ENCODE results near the gene LRRIQ1. TPM values are rescaled to one million over a fixed set of nuclear protein-coding genes. Genes with fewer than 3 reads are reported as not detected.

The LRRIQ1 gene
- total RNA-seq, 2 experiments from 2014 or later: not detected

DNA sequence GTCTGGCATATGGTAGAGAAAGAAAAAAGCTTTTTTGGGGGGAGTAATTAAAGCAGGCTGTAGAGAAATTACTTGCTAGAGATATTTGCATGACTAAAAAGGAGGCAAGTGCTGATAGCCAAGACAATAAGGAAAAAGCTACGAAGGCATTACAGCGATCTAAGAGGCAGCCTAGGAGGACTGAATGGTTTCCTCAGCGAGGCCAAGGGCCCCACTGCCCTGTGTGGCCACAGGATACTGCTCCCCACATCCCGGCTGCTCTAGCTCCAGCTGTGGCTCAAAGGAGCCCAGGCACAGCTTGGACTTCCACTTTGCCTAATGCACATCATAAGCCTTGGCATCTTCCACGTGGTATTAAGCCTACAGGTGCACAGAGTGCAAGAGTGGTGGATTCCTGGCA is 53.6 kb downstream of the LRRIQ1 start:
- no peaks in the 10 kb centered on the region for H3K9me3 Mint-ChIP-seq
- no peaks in the 10 kb centered on the region for H3K36me3 Mint-ChIP-seq
- no peaks in the 10 kb centered on the region for H3K27me3 Mint-ChIP-seq
- ATAC-seq (ENCODE audit: low read depth): no peak
- no peaks in the 10 kb centered on the region for H3K4me1 Mint-ChIP-seq
- no peak overlapping the region for H3K4me3 Mint-ChIP-seq
- POLR2A ChIA-PET: no interaction called here
- DNase-seq: no peak
- H3K27ac Mint-ChIP-seq: no peak overlapping the region

DNA sequence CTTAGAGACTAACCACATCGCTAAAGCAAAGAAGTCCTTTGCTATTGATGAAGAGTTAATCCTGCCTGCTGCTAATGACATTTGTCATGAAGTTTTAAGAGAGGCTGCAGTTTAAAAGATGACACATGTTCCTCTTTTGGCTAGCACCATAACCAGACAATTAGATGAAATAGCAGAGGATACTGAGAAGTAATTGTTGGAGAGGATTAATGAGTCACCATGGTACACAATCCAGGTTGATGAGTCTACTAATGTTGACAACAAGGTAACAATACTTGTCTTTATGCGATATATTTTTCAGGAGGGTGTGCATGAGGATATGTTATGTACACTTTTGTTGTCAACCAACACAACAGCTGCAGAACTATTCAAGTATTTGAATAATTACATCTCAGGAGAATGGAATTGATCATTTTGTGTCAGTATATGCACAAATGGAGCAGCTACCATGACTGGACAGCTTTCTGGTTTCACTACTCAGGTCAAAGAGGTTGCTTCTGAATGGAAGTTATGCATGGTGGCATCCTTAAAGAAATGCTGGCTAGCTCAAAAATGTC is 56.7 kb downstream of the LRRIQ1 start:
- H3K27ac Mint-ChIP-seq: no peak overlapping the region
- ATAC-seq (ENCODE audit: low read depth): no peak

GRCh38 chr12:85095501-85095900 is 59.4 kb downstream of the LRRIQ1 start:
- H3K4me3 Mint-ChIP-seq: no peak overlapping the region

More for the DNA sequence above, 56.7 kb downstream of the LRRIQ1 start:
- H3K4me1 Mint-ChIP-seq: no peaks in the 10 kb centered on the region
- no peaks in the 10 kb centered on the region for H3K9me3 Mint-ChIP-seq
- H3K4me3 Mint-ChIP-seq: no peak overlapping the region
- no peaks in the 10 kb centered on the region for H3K27me3 Mint-ChIP-seq
- H3K36me3 Mint-ChIP-seq: no peaks in the 10 kb centered on the region
- POLR2A ChIA-PET: no interaction called here
- DNase-seq: no peak

GRCh38 chr12:85130646-85131045 is 94.5 kb downstream of the LRRIQ1 start:
- Mint-ChIP-seq H3K36me3 (no peaks in the 10 kb centered on the region), H3K27ac (no peak overlapping the region), H3K4me1 (no peaks in the 10 kb centered on the region), H3K9me3 (no peaks in the 10 kb centered on the region), H3K4me3 (no peak overlapping the region), H3K27me3 (no peaks in the 10 kb centered on the region)
- no peak for DNase-seq
- POLR2A ChIA-PET: no interaction called here
- no peak for ATAC-seq (ENCODE audit: low read depth)

More at GRCh38 chr12:85095501-85095900, 59.4 kb downstream of the LRRIQ1 start:
- Mint-ChIP-seq H3K27ac (no peak overlapping the region), H3K9me3 (no peaks in the 10 kb centered on the region), H3K36me3 (no peaks in the 10 kb centered on the region), H3K4me1 (no peaks in the 10 kb centered on the region), H3K27me3 (no peaks in the 10 kb centered on the region)
- no peak for DNase-seq
- POLR2A ChIA-PET: no interaction called here
- no peak for ATAC-seq (ENCODE audit: low read depth)

DNA sequence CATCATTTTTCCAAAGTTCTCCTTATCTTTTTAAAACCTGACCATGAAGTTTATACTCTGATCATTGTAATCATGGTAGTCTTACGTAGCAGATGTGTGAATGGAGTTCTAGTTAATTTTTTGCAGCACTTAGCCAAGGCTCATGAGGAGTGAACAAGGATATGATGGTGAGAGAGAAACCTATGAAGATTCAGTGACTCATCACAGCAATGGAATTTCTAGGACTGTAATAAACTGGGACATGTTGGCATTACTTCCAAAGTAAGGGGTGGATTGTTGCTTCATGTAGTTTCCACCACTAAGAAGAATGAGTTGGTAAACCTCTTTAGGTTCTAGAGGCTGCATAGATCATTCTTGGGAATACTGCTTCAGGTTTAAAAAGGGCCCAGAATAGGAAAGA is 102.7 kb downstream of the LRRIQ1 start:
- Mint-ChIP-seq H3K27me3 (no peaks in the 10 kb centered on the region), H3K4me1 (no peaks in the 10 kb centered on the region), H3K9me3 (peaks cover 3% of the 10 kb centered on the region), H3K36me3 (no peaks in the 10 kb centered on the region), H3K4me3 (no peak overlapping the region), H3K27ac (no peak overlapping the region)
- DNase-seq (no peak), ATAC-seq (ENCODE audit: low read depth) (no peak)
- POLR2A ChIA-PET: no interaction called here

GRCh38 chr12:85147331-85147730 is 111.2 kb downstream of the LRRIQ1 start:
- H3K4me3 Mint-ChIP-seq: no peak overlapping the region
- H3K4me1 Mint-ChIP-seq: no peaks in the 10 kb centered on the region
- H3K9me3 Mint-ChIP-seq: peaks cover 2% of the 10 kb centered on the region
- H3K27me3 Mint-ChIP-seq: no peaks in the 10 kb centered on the region
- no peak for ATAC-seq (ENCODE audit: low read depth)
- no peak overlapping the region for H3K27ac Mint-ChIP-seq
- no peak for DNase-seq
- POLR2A ChIA-PET: no interaction called here
- H3K36me3 Mint-ChIP-seq: no peaks in the 10 kb centered on the region

DNA sequence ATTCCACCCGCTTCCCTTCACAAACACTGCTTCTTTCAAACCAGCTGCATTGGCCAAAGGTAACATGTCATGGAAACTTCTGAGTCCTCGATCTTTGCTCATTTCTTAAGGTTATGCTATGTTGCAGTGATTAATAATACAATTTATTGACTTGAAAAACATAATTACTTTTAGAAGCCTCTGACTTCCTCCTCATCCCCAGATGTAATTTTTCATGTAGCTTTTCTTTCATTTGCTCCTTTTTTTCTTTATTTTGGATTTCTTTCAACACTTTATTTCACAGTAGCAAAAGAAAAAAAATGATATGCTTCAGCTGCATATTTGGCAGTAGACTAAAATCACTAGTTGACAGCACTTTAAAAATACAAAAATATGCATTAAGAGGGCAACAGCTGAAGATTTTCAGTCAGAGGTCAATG is 116.2 kb downstream of the LRRIQ1 start:
- Mint-ChIP-seq H3K27ac (no peak overlapping the region), H3K4me1 (no peaks in the 10 kb centered on the region), H3K4me3 (no peak overlapping the region), H3K27me3 (no peaks in the 10 kb centered on the region), H3K36me3 (no peaks in the 10 kb centered on the region), H3K9me3 (no peaks in the 10 kb centered on the region)
- POLR2A ChIA-PET: no interaction called here
- ATAC-seq (ENCODE audit: low read depth) (no peak), DNase-seq (no peak)

- Mint-ChIP-seq H3K4me3 (no peak overlapping the region), H3K9me3 (no peaks in the 10 kb centered on the region), H3K4me1 (no peaks in the 10 kb centered on the region), H3K27ac (no peak overlapping the region), H3K27me3 (no peaks in the 10 kb centered on the region), H3K36me3 (no peaks in the 10 kb centered on the region)
- POLR2A ChIA-PET: no interaction called here
- DNase-seq: no peak
- no peak for ATAC-seq (ENCODE audit: low read depth)
Measured at GRCh38 chr12:85155791-85156190, 119.6 kb downstream of the LRRIQ1 start.

DNA sequence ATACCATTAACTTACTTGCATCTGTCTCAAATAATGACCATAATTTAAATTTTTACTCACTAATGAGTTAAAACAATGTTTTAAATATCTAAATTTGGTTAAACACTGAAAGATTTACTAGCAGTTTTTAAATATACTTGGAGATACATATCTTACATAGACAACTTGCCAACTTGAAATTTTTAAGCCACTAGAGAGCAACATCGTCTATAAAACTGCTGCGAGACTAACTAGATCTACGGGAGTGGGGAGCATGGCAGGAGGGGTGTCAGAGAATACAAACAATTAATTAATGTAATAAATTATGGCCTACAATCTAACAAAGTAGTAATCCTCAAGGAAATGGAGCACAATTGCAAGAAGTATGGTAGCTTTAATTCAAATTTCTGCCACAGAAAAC is 120.4 kb downstream of the LRRIQ1 start:
- no peak for ATAC-seq (ENCODE audit: low read depth)
- no peak overlapping the region for H3K4me3 Mint-ChIP-seq
- DNase-seq: no peak
- no peaks in the 10 kb centered on the region for H3K4me1 Mint-ChIP-seq
- H3K9me3 Mint-ChIP-seq: no peaks in the 10 kb centered on the region
- H3K27me3 Mint-ChIP-seq: no peaks in the 10 kb centered on the region
- POLR2A ChIA-PET: no interaction called here
- no peak overlapping the region for H3K27ac Mint-ChIP-seq
- no peaks in the 10 kb centered on the region for H3K36me3 Mint-ChIP-seq

DNA sequence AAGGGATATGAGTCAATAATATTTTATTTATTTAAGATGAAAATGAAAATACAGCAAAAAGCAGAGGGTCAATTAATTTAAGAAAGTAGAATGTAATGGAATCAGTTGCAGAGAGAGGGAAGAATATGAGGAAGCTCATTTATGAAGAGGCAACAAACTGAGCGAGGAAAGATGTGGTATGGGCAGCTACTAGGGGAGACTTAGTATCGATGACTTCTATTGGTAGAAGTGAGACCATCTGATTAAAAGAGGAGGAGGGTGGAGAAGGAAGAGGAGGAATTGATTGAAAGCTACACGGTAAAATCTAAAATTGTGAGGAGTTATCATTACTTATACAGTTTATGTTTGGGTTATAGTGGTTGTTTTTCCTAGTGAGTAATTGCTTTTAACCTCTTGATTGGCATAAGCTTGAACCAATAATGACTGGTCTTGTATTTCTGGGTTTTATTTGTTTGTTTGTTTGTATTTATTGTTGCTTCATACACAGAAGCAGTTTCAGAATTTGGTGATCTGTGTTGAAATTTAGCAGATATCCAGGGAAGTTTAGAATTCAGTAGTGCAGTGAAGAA is 121.0 kb downstream of the LRRIQ1 start:
- ATAC-seq (ENCODE audit: low read depth) (no peak), DNase-seq (no peak)
- Mint-ChIP-seq H3K4me3 (no peak overlapping the region), H3K27ac (no peak overlapping the region), H3K4me1 (no peaks in the 10 kb centered on the region), H3K9me3 (no peaks in the 10 kb centered on the region), H3K36me3 (no peaks in the 10 kb centered on the region), H3K27me3 (no peaks in the 10 kb centered on the region)
- POLR2A ChIA-PET: no interaction called here

GRCh38 chr12:85163752-85164321 is 127.7 kb downstream of the LRRIQ1 start:
- H3K9me3 Mint-ChIP-seq: no peaks in the 10 kb centered on the region
- no peak for DNase-seq
- H3K36me3 Mint-ChIP-seq: no peaks in the 10 kb centered on the region
- no peaks in the 10 kb centered on the region for H3K27me3 Mint-ChIP-seq
- ATAC-seq (ENCODE audit: low read depth): no peak
- no peak overlapping the region for H3K27ac Mint-ChIP-seq
- H3K4me3 Mint-ChIP-seq: no peak overlapping the region
- no peaks in the 10 kb centered on the region for H3K4me1 Mint-ChIP-seq
- POLR2A ChIA-PET: no interaction called here

DNA sequence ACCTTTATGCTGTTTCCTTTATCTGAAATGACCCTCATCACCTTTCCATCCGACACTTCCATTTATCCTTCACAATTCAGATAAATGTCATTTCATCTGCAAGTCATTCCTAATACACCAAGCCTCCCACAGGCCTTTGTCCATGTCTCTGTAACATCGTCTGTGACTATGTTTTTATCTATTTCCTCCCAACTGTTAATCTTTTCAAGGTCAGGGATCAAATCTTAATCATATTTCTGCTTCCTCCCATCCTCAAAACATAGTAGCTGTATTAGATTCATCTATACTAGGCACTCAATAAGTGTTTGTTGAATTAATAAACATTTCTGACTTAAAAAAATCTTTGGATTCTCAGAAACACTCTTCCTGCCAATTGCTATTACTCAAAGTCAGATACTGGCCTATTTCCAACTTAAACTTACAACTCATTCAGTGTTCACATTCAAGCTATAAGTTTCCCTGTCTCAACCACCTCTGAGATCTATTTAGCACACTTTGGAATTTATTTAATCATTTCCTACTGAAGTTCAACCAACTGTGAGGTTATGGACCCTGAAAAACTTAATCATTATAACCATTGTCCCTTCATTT is 143.6 kb downstream of the LRRIQ1 start:
- Mint-ChIP-seq H3K4me1 (no peaks in the 10 kb centered on the region), H3K27me3 (no peaks in the 10 kb centered on the region), H3K36me3 (no peaks in the 10 kb centered on the region), H3K9me3 (no peaks in the 10 kb centered on the region), H3K27ac (no peak overlapping the region), H3K4me3 (no peak overlapping the region)
- POLR2A ChIA-PET: no interaction called here
- ATAC-seq (ENCODE audit: low read depth): no peak
- no peak for DNase-seq

GRCh38 chr12:85182699-85183098 is 146.5 kb downstream of the LRRIQ1 start:
- no peak overlapping the region for H3K4me3 Mint-ChIP-seq
- no peak overlapping the region for H3K27ac Mint-ChIP-seq
- no peaks in the 10 kb centered on the region for H3K36me3 Mint-ChIP-seq
- H3K4me1 Mint-ChIP-seq: no peaks in the 10 kb centered on the region
- POLR2A ChIA-PET: no interaction called here
- DNase-seq: no peak
- no peak for ATAC-seq (ENCODE audit: low read depth)
- H3K27me3 Mint-ChIP-seq: no peaks in the 10 kb centered on the region
- H3K9me3 Mint-ChIP-seq: no peaks in the 10 kb centered on the region

DNA sequence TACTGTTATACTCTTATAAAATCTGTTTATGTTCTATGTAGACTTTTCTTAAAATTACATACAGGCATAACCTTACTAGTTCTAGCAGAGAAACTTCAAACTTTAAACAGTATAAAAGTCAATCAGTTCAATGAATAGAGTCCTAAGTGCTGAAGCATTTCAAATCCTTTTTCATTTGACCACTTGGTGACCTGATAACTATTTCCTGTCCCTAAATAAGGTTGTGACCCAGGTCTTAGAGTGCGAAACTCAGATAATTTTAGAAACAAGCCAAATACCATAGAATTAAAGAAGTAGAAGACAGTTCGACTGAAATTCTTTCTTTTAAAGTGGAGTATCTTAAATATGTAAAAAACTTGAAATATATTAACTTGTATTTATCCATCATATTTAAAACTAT is 147.7 kb downstream of the LRRIQ1 start:
- no peaks in the 10 kb centered on the region for H3K9me3 Mint-ChIP-seq
- POLR2A ChIA-PET: no interaction called here
- H3K4me3 Mint-ChIP-seq: no peak overlapping the region
- H3K4me1 Mint-ChIP-seq: no peaks in the 10 kb centered on the region
- H3K36me3 Mint-ChIP-seq: no peaks in the 10 kb centered on the region
- no peak overlapping the region for H3K27ac Mint-ChIP-seq
- H3K27me3 Mint-ChIP-seq: no peaks in the 10 kb centered on the region
- ATAC-seq (ENCODE audit: low read depth) (no peak), DNase-seq (no peak)
